GM12872 (cell line): ENCODE measurements around the gene PNMA8C.

Experiments
- CTCF ChIP-seq: IDR thresholded peaks from 3 replicates; pipeline ENCODE4 v1.5.1; 2011; ENCODE audit warnings: low read depth, mild to moderate bottlenecking, low read length, moderate library complexity; ENCODE audit not compliant: insufficient read depth

Gene PNMA8C

GRCh38 chr19:46412650-46413261 lies 16.0 kb downstream of the PNMA8C start:
- no peak for TF ChIP-seq CTCF

GRCh38 chr19:46411925-46412649 lies 16.6 kb downstream of the PNMA8C start:
- no peak for TF ChIP-seq CTCF

- TF ChIP-seq CTCF: no peak
Observed at GRCh38 chr19:46411088-46411924, 17.4 kb downstream of the PNMA8C start.

GRCh38 chr19:46410205-46411087 lies 18.3 kb downstream of the PNMA8C start:
- TF ChIP-seq CTCF: no peak

GRCh38 chr19:46409191-46409590 lies 19.5 kb downstream of the PNMA8C start:
- no peak for TF ChIP-seq CTCF

GRCh38 chr19:46408664-46409039 lies 20.1 kb downstream of the PNMA8C start:
- no peak for TF ChIP-seq CTCF
